ENCODE data around the gene DHRS11. TPM values are rescaled to one million over a fixed set of nuclear protein-coding genes. Genes with fewer than 3 reads are reported as not detected.

The DHRS11 gene
- total RNA-seq, 1 experiment from 2014 or later, result 11.8 TPM

- TF ChIP-seq CTCF (IDR thresholded peaks at IDR 0.05), result no peak
- ATAC-seq (no peak), DNase-seq (ENCODE audit: low read depth, low spot score) (no peak)
- ChIA-PET CTCF (no interaction called here), POLR2A (no interaction called here)
- H3K4me1 ChIP-seq (ENCODE audit: control insufficient read depth, insufficient read depth, low read length), result no peaks in the 10 kb centered on the region
- no peaks in the 10 kb centered on the region for H3K9me3 ChIP-seq (ENCODE audit: control insufficient read depth, insufficient read depth, low read depth, low read length)
- no peaks in the 10 kb centered on the region for H3K27me3 ChIP-seq (ENCODE audit: control insufficient read depth, insufficient read depth, low read length)
- no peak overlapping the region for H3K27ac ChIP-seq (ENCODE audit: low read length)
- in situ Hi-C loops (cut with HindIII; ENCODE audit: low pct_unique_long_range_greater_than_20kb, low sequenced_read_pairs), result no loop called here
- peaks cover 17% of the 10 kb centered on the region for H3K36me3 ChIP-seq (ENCODE audit: control insufficient read depth, insufficient read depth, low read length)
- no peak overlapping the region for H3K4me3 ChIP-seq (ENCODE audit: low read depth in 2 of 2, low read length in 2 of 2)
- intact Hi-C loops (cut with micrococcal nuclease; ENCODE audit: unreplicated experiment), result no loop called here
- TSS peak; percentile 14 for BruUV-seq (replicated peaks)
Measured at GRCh38 chr17:36578671-36579070, 13.0 kb upstream of the DHRS11 start.

- CTCF ChIA-PET, result no interaction called here
- intact Hi-C loops (cut with micrococcal nuclease; ENCODE audit: unreplicated experiment), result no loop called here
- peaks cover 20% of the 10 kb centered on the region for H3K36me3 ChIP-seq (ENCODE audit: control insufficient read depth, insufficient read depth, low read length)
Measured at GRCh38 chr17:36583787-36584186, 7.9 kb upstream of the DHRS11 start.

More at GRCh38 chr17:36583787-36584186, 7.9 kb upstream of the DHRS11 start:
- no peak for DNase-seq (ENCODE audit: low read depth, low spot score)
- in situ Hi-C loops (cut with HindIII; ENCODE audit: low pct_unique_long_range_greater_than_20kb, low sequenced_read_pairs), result no loop called here
- no peak for ATAC-seq
- POLR2A ChIA-PET, result interaction anchor here (0.6 kb wide), 1 partner anchor 907 kb away, joined by 3 read pairs; no protein-coding TSS in a partner anchor
- Histone ChIP-seq H3K9me3 (ENCODE audit: control insufficient read depth, insufficient read depth, low read depth, low read length) (no peaks in the 10 kb centered on the region), H3K4me1 (ENCODE audit: control insufficient read depth, insufficient read depth, low read length) (no peaks in the 10 kb centered on the region), H3K4me3 (ENCODE audit: low read depth in 2 of 2, low read length in 2 of 2) (no peak overlapping the region), H3K27me3 (ENCODE audit: control insufficient read depth, insufficient read depth, low read length) (no peaks in the 10 kb centered on the region), H3K27ac (ENCODE audit: low read length) (no peak overlapping the region)
- no TSS peak for BruUV-seq (replicated peaks)
- no peak for TF ChIP-seq SIN3A (IDR thresholded peaks at IDR 0.05; ENCODE audit: borderline replicate concordance, insufficient read depth, low read depth, low read length)
- TF ChIP-seq TCF7L2 (IDR thresholded peaks at IDR 0.05; ENCODE audit: low read depth, low read length), result no peak
- TF ChIP-seq CTCF (IDR thresholded peaks at IDR 0.05), result no peak
- no peak for TF ChIP-seq REST (IDR thresholded peaks at IDR 0.05; ENCODE audit: insufficient read depth in 1 of 2, low read depth in 2 of 2, low read length in 1 of 2)
- TF ChIP-seq POLR2AphosphoS5 (IDR thresholded peaks at IDR 0.05; ENCODE audit: low read depth, low read length), result no peak

Data from Panc1 (cell line).